Measurements from ENCODE around the gene XRCC3. TPM values are rescaled to one million over a fixed set of nuclear protein-coding genes. Genes with fewer than 3 reads are reported as not detected.

The XRCC3 gene
- total and polyA plus RNA-seq, 8 donors: 9.2 to 26.0 (median 17.8) TPM

GRCh38 chr14:103707329-103708263 lies 7.7 kb downstream of the XRCC3 start:
- H3K4me1 ChIP-seq: peaks cover 7 to 52% of the 10 kb centered on the region in 2 donors
- TF ChIP-seq, protein P1, sequence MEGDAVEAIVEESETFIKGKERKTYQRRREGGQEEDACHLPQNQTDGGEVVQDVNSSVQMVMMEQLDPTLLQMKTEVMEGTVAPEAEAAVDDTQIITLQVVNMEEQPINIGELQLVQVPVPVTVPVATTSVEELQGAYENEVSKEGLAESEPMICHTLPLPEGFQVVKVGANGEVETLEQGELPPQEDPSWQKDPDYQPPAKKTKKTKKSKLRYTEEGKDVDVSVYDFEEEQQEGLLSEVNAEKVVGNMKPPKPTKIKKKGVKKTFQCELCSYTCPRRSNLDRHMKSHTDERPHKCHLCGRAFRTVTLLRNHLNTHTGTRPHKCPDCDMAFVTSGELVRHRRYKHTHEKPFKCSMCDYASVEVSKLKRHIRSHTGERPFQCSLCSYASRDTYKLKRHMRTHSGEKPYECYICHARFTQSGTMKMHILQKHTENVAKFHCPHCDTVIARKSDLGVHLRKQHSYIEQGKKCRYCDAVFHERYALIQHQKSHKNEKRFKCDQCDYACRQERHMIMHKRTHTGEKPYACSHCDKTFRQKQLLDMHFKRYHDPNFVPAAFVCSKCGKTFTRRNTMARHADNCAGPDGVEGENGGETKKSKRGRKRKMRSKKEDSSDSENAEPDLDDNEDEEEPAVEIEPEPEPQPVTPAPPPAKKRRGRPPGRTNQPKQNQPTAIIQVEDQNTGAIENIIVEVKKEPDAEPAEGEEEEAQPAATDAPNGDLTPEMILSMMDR (IDR thresholded peaks at IDR 0.05): no peak

GRCh38 chr14:103706551-103707328 lies 8.5 kb downstream of the XRCC3 start:
- H3K9me3 ChIP-seq: no peaks in the 10 kb centered on the region
- DNase-seq (peak in 1 of 4 donors; percentile 76), ATAC-seq (no peak)
- TF ChIP-seq, protein P1 (IDR thresholded peaks at IDR 0.05): no peak
- no peak overlapping the region for H3K4me3 ChIP-seq
- peaks cover 7 to 44% of the 10 kb centered on the region in 2 donors for H3K4me1 ChIP-seq
- H3K27me3 ChIP-seq: no peaks in the 10 kb centered on the region
- intact Hi-C loops (cut with DNase I): no loop called here
- H3K27ac ChIP-seq: no peak overlapping the region
- H3K36me3 ChIP-seq: peaks cover 0 to 73% of the 10 kb centered on the region in 2 donors

More at GRCh38 chr14:103707329-103708263, 7.7 kb downstream of the XRCC3 start:
- intact Hi-C loops (cut with DNase I): no loop called here
- DNase-seq: peak in 1 of 4 donors; percentile 69
- Histone ChIP-seq H3K27me3 (no peaks in the 10 kb centered on the region), H3K36me3 (peaks cover 0 to 65% of the 10 kb centered on the region in 2 donors), H3K9me3 (no peaks in the 10 kb centered on the region), H3K4me3 (no peak overlapping the region), H3K27ac (no peak overlapping the region)
- no peak for ATAC-seq

- peak in 1 of 4 donors; percentile 68 for DNase-seq
- ATAC-seq: peak; percentile 49
- Histone ChIP-seq H3K4me3 (no peak overlapping the region), H3K27ac (peak overlapping the region; percentile 48 to 51), H3K36me3 (peaks cover 0 to 84% of the 10 kb centered on the region in 2 donors), H3K9me3 (no peaks in the 10 kb centered on the region), H3K27me3 (no peaks in the 10 kb centered on the region), H3K4me1 (peaks cover 7 to 33% of the 10 kb centered on the region in 2 donors)
- intact Hi-C loops (cut with DNase I): no loop called here
- TF ChIP-seq, protein P1 (IDR thresholded peaks at IDR 0.05): no peak
Observed at GRCh38 chr14:103705504-103706284, 9.6 kb downstream of the XRCC3 start.

- Histone ChIP-seq H3K9me3 (no peaks in the 10 kb centered on the region), H3K36me3 (peaks cover 0 to 90% of the 10 kb centered on the region in 2 donors), H3K4me1 (peaks cover 7 to 33% of the 10 kb centered on the region in 2 donors), H3K27ac (peak overlapping the region; percentile 48 to 51), H3K27me3 (no peaks in the 10 kb centered on the region), H3K4me3 (no peak overlapping the region)
- peak; percentile 86 for ATAC-seq
- intact Hi-C loops (cut with DNase I): no loop called here
- TF ChIP-seq, protein P1 (IDR thresholded peaks at IDR 0.05): no peak
- peak; percentile 54 to 87 (median 84) for DNase-seq
Observed at GRCh38 chr14:103705118-103705503, 10.1 kb downstream of the XRCC3 start.

Data from left lung (tissue), 10 donors.